ENCODE data around the gene KRTAP4-12.
"Not testable (repeated sequence)": the region's sequence is repeated elsewhere in the genome, so short reads cannot be mapped to it uniquely, and the experiment has no call there.

DNA sequence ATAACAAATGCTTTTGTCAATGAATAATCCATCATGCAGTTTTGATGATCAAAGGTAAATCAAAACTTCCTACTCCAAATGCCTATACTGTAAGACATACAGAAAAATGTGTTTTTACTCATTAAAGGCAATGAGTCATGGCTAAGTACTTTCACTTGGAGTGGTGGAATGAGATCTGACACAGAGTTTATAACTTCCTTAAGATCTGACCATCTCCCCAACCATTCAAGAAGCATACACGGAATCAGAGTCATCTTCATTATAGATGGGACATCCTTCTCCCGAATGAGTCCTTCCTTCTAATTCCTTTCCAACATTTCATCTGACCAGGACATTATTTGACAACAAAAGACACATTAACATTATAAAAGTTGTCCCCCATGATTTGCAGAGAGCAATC, 40.6 kb downstream of the KRTAP4-12 start:
- TF ChIP-seq, protein P1, sequence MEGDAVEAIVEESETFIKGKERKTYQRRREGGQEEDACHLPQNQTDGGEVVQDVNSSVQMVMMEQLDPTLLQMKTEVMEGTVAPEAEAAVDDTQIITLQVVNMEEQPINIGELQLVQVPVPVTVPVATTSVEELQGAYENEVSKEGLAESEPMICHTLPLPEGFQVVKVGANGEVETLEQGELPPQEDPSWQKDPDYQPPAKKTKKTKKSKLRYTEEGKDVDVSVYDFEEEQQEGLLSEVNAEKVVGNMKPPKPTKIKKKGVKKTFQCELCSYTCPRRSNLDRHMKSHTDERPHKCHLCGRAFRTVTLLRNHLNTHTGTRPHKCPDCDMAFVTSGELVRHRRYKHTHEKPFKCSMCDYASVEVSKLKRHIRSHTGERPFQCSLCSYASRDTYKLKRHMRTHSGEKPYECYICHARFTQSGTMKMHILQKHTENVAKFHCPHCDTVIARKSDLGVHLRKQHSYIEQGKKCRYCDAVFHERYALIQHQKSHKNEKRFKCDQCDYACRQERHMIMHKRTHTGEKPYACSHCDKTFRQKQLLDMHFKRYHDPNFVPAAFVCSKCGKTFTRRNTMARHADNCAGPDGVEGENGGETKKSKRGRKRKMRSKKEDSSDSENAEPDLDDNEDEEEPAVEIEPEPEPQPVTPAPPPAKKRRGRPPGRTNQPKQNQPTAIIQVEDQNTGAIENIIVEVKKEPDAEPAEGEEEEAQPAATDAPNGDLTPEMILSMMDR (IDR thresholded peaks at IDR 0.05), result not testable (repeated sequence)
- not testable (repeated sequence) for TF ChIP-seq POLR2A (IDR thresholded peaks at IDR 0.05)

All from thyroid gland (tissue), 4 donors.